CD1c-positive myeloid dendritic cell (primary cell): ENCODE data around the gene SV2C.

Source experiments
- DNase-seq: peaks from one replicate; pipeline ENCODE4 v3.0.0-alpha.2; 2016; ENCODE audit errors: extremely low spot score

Gene SV2C

GRCh38 chr5:76104027-76104426 lies 20.8 kb downstream of the SV2C start:
- DNase-seq = peak; percentile 10

GRCh38 chr5:76106149-76106548 lies 23.0 kb downstream of the SV2C start:
- DNase-seq = no peak

- DNase-seq = no peak
Measured at GRCh38 chr5:76111477-76112174, 28.4 kb downstream of the SV2C start.

- DNase-seq = no peak
Measured at GRCh38 chr5:76113103-76113502, 29.9 kb downstream of the SV2C start.

- DNase-seq = no peak
Measured at GRCh38 chr5:76114179-76114851, 31.1 kb downstream of the SV2C start.

- peak; percentile 28 for DNase-seq
Measured at GRCh38 chr5:76125346-76125745, 42.2 kb downstream of the SV2C start.

- DNase-seq = peak; percentile 2
Measured at GRCh38 chr5:76125888-76126287, 42.7 kb downstream of the SV2C start.

GRCh38 chr5:76134003-76134402 lies 50.8 kb downstream of the SV2C start:
- no peak for DNase-seq

- DNase-seq = no peak
Measured at GRCh38 chr5:76134646-76135045, 51.5 kb downstream of the SV2C start.

GRCh38 chr5:76137887-76138542 lies 54.8 kb downstream of the SV2C start:
- no peak for DNase-seq

GRCh38 chr5:76143884-76144283 lies 60.7 kb downstream of the SV2C start:
- DNase-seq = no peak

- no peak for DNase-seq
Measured at GRCh38 chr5:76144513-76145274, 61.5 kb downstream of the SV2C start.

GRCh38 chr5:76145945-76146344 lies 62.8 kb downstream of the SV2C start:
- no peak for DNase-seq

- no peak for DNase-seq
Measured at GRCh38 chr5:76149636-76150035, 66.5 kb downstream of the SV2C start.

GRCh38 chr5:76152161-76152560 lies 69.0 kb downstream of the SV2C start:
- DNase-seq = no peak

GRCh38 chr5:76152700-76153099 lies 69.5 kb downstream of the SV2C start:
- no peak for DNase-seq

GRCh38 chr5:76153271-76153670 lies 70.1 kb downstream of the SV2C start:
- no peak for DNase-seq

- no peak for DNase-seq
Measured at GRCh38 chr5:76154009-76154690, 71.0 kb downstream of the SV2C start.

GRCh38 chr5:76155536-76155935 lies 72.4 kb downstream of the SV2C start:
- DNase-seq = no peak

GRCh38 chr5:76162335-76162734 lies 79.2 kb downstream of the SV2C start:
- no peak for DNase-seq

GRCh38 chr5:76163111-76163628 lies 80.0 kb downstream of the SV2C start:
- DNase-seq = no peak
